ENCODE data around the gene CPEB1. TPM values are rescaled to one million over a fixed set of nuclear protein-coding genes. Genes with fewer than 3 reads are reported as not detected.
A peak's percentile ranks its signal among the peaks of the same experiment; 100 is the strongest.
"Not testable (repeated sequence)": the region's sequence is repeated elsewhere in the genome, so short reads cannot be mapped to it uniquely, and the experiment has no call there.

The CPEB1 gene
- polyA plus RNA-seq, 2 of the 4 experiments (the other 2 are of a cell fraction), result 2.7 to 7.0 TPM

- WGBS (ENCODE audit: missing lambda C conversion rate), result no CpG with 5 or more reads among the region's 3 CpGs
- 0 out of 6 replicates have a peak, but pooled peaks of 1 of the 2 experiments have one; percentile 28 for ATAC-seq
- FAIRE-seq, result not testable (repeated sequence)
Observed at GRCh38 chr15:82505842-82506241, 141.3 kb downstream of the CPEB1 start.

GRCh38 chr15:82504074-82504473, 143.1 kb downstream of the CPEB1 start:
- FAIRE-seq, POLR2A ChIA-PET: not testable (repeated sequence)

More at GRCh38 chr15:82505842-82506241, 141.3 kb downstream of the CPEB1 start:
- POLR2A ChIA-PET; H3K4me2 ChIP-seq; DNase-seq (ENCODE audit: low read depth in 1 of 2, low spot score in 1 of 2); H3K4me3 ChIP-seq; H3K27ac ChIP-seq; CTCF ChIA-PET; H3K9me3 ChIP-seq; H3K4me1 ChIP-seq: not testable (repeated sequence)

GRCh38 chr15:82502700-82503339, 144.3 kb downstream of the CPEB1 start:
- WGBS (ENCODE audit: missing lambda C conversion rate), result 27% methylated on average over 4 of the region's 7 CpGs
- H3K4me1 ChIP-seq; CTCF ChIA-PET; FAIRE-seq; H3K4me2 ChIP-seq; POLR2A ChIA-PET; DNase-seq (ENCODE audit: low read depth in 1 of 2, low spot score in 1 of 2); H3K27ac ChIP-seq; H3K4me3 ChIP-seq: not testable (repeated sequence)
- peak in 1 of 2 experiments; percentile 27; a peak in 2 of 5 replicates for TF ChIP-seq RAD21 (conservative IDR thresholded peaks at IDR 0.05 in 1 of 2, IDR thresholded peaks at IDR 0.05 in 1 of 2)
- peak; percentile 85 to 95 for ATAC-seq
- H3K9me3 ChIP-seq, result peaks cover 13% of the 10 kb centered on the region; the same call in 2 of the 3 replicates

More at GRCh38 chr15:82504074-82504473, 143.1 kb downstream of the CPEB1 start:
- H3K4me1 ChIP-seq; H3K27ac ChIP-seq; H3K4me2 ChIP-seq; DNase-seq (ENCODE audit: low read depth in 1 of 2, low spot score in 1 of 2); H3K9me3 ChIP-seq; CTCF ChIA-PET; H3K4me3 ChIP-seq; ATAC-seq: not testable (repeated sequence)
- WGBS (ENCODE audit: missing lambda C conversion rate), result 54% methylated on average over 1 of the region's 3 CpGs

GRCh38 chr15:82500772-82501171, 146.4 kb downstream of the CPEB1 start:
- H3K4me2 ChIP-seq; DNase-seq (ENCODE audit: low read depth in 1 of 2, low spot score in 1 of 2); ATAC-seq; H3K27ac ChIP-seq; CTCF ChIA-PET; H3K4me3 ChIP-seq; FAIRE-seq; H3K4me1 ChIP-seq; POLR2A ChIA-PET: not testable (repeated sequence)
- peaks cover 17% of the 10 kb centered on the region; the same call in 2 of the 3 replicates for H3K9me3 ChIP-seq
- 70% methylated on average over 4 of the region's 4 CpGs for WGBS (ENCODE audit: missing lambda C conversion rate)

DNA sequence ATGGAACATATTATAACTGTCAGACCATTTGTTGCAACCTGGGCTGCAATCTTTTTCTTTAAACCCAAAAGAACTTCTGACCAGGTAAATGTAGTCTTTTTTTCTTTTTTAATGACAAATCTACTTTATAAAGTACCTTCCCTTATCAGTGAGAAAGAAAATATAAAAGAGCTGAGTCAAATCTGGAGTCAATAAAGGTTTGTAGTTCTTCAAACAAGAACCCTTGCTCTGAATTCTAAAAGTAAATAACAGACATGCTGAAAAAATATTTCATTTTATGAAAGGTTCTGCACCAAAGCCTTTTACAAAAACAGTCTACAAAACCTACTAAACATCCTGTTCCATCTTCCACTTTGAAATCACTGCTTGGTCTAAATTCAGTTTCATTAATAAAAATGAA, 149.2 kb downstream of the CPEB1 start:
- ATAC-seq; H3K4me1 ChIP-seq; H3K4me3 ChIP-seq; CTCF ChIA-PET; DNase-seq (ENCODE audit: low read depth in 1 of 2, low spot score in 1 of 2); FAIRE-seq; H3K4me2 ChIP-seq; POLR2A ChIA-PET; H3K27ac ChIP-seq: not testable (repeated sequence)
- H3K9me3 ChIP-seq, result peaks cover 17% of the 10 kb centered on the region; the same call in 2 of the 3 replicates

Other genes with a start within 250 kb of the CPEB1 start
- 4.7 and 6.3 TPM in 2 replicates for gene GOLGA6L9, start 217.5 kb downstream of the CPEB1 start, polyA plus RNA-seq (2011; rRNA removed)
- 3.9 to 4.8 TPM (median 4.4 TPM) in 3 replicates for gene GOLGA6L9, start 217.5 kb downstream of the CPEB1 start, polyA plus RNA-seq (2017; fragmentation: RNase III; extraction: RNeasy Plus Mini Kit Qiagen cat#74134 plus additional on column Dnase treatment)
- 5,298 and 6,127 TPM in 2 replicates for gene RPS17, start 106.9 kb downstream of the CPEB1 start, polyA plus RNA-seq (2011; rRNA removed)
- 7,823 to 9,455 TPM (median 8,061 TPM) in 3 replicates for gene RPS17, start 106.9 kb downstream of the CPEB1 start, polyA plus RNA-seq (2017; fragmentation: RNase III; extraction: RNeasy Plus Mini Kit Qiagen cat#74134 plus additional on column Dnase treatment)
- 0.56 and 0.68 TPM in 2 replicates for gene AP3B2, start 62.5 kb upstream of the CPEB1 start, polyA plus RNA-seq (2011; rRNA removed)
- 0.32 to 0.63 TPM (median 0.46 TPM) in 3 replicates for gene AP3B2, start 62.5 kb upstream of the CPEB1 start, polyA plus RNA-seq (2017; fragmentation: RNase III; extraction: RNeasy Plus Mini Kit Qiagen cat#74134 plus additional on column Dnase treatment)
- not detected in 2 replicates for gene FSD2, start 158.7 kb upstream of the CPEB1 start, polyA plus RNA-seq (2011; rRNA removed)
- 0.01 TPM in 1 of 3 replicates, not detected in the others for gene FSD2, start 158.7 kb upstream of the CPEB1 start, polyA plus RNA-seq (2017; fragmentation: RNase III; extraction: RNeasy Plus Mini Kit Qiagen cat#74134 plus additional on column Dnase treatment)
- 4.2 and 5.1 TPM in 2 replicates for gene WHAMM, start 162.3 kb upstream of the CPEB1 start, polyA plus RNA-seq (2011; rRNA removed)
- 5.5 to 5.9 TPM (median 5.6 TPM) in 3 replicates for gene WHAMM, start 162.3 kb upstream of the CPEB1 start, polyA plus RNA-seq (2017; fragmentation: RNase III; extraction: RNeasy Plus Mini Kit Qiagen cat#74134 plus additional on column Dnase treatment)

Data from A549 (cell line).